G401 (cell line): Measurements from ENCODE around the gene CTRB1. TPM values are rescaled to one million over a fixed set of nuclear protein-coding genes. Genes with fewer than 3 reads are reported as not detected.

ENCODE experiments used
- DNase-seq: peaks from one replicate; pipeline ENCODE4 v3.0.0-alpha.2; 2015; ENCODE audit warnings: low spot score
- in situ Hi-C: cut with HindIII; loops from 2 replicates; pipeline ENCODE4 v1.10.0; 2016; ENCODE audit warnings: low sequenced_read_pairs, mixed read lengths
- total RNA-seq: library from RNA; depleted of rRNA; stranded (reverse); fragments of >200 nt; shearing (Covaris generic); gene quantifications from 2 replicates; pipeline ENCODE4 v1.2.3, GENCODE V29; 2014; rRNA removed

Gene CTRB1
- total RNA-seq = not detected in 2 replicates

DNA sequence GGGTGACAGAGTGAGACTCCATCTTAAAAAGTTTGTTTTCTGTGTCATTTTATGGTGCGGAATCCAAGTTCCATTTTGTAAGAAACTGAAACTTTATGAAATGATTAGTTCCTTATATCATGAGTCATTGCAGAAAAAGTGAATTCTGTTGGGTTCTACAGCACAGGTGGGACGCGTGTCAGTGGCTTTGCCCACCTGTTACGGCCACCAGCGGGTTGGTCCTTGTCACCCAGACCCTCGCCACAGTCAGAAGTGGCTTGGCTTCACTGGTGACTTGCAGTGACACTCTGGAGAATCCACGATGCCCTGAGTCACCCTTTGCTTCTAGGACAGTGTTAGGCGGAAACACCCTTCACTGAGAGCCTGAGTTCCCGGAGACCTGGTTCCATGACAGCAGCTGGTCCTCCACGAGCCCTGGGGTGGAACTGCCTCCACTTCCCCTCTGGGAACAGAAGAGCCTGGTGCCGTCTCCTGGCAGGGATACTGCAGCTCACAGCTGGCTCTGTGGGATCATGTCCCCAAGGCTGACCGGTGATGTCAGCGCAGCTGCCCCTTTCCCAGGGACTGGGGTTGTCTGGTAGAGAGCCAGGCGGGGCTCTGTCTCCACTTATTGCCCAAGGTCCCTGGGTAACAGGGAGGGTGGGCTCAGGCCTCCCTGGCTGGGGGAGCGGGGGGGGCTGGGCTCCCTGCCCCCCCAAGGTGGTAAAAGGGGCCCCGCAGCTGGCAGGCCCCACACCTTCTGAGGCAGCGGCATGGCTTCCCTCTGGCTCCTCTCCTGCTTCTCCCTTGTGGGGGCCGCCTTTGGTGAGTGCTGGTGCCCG is at the start of gene CTRB1:
Gene CTRB1 (plus strand): TSS at position 733 of the 821 bp plus-strand sequence. CDS start 20 bp downstream, at position 753.
- no peak for DNase-seq
- in situ Hi-C loops = no loop called here

DNA sequence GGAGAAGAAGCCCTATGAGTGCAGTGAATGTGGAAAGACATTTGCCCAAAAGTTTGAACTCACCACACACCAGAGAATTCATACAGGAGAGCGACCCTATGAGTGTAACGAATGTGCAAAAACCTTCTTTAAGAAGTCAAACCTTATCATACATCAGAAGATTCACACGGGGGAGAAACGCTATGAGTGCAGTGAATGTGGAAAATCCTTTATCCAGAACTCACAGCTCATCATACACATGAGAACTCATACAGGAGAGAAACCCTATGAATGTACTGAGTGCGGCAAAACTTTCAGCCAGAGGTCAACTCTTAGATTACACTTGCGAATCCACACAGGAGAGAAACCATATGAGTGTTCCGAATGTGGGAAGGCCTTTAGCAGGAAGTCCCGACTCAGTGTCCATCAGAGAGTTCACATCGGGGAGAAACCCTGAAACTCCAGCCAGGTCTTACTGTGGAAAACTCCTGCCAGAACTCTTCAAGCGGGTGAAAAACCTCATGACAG is 48.8 kb upstream of the CTRB1 start:
- no peak for DNase-seq
- in situ Hi-C loops = no loop called here

DNA sequence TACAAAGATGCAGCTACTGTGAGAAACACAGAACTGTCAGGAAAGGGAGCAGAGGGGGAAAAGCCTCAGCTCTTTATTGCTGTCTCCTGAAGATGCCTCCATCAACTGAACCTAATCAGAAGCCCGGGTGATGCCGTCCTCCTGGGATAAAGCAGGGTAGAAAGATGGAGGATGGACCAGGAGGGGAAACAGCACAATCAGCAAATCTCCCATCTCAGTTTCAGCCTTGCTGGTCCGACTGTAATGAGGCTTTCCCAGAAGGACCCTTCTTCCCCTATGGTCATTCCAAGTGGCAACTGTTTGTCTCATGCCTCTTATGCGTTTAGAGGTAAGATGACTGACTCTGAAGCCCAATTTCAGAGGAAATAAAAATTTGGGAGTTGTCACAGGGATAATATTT is 46.2 kb upstream of the CTRB1 start:
- in situ Hi-C loops = no loop called here
- DNase-seq = no peak

DNA sequence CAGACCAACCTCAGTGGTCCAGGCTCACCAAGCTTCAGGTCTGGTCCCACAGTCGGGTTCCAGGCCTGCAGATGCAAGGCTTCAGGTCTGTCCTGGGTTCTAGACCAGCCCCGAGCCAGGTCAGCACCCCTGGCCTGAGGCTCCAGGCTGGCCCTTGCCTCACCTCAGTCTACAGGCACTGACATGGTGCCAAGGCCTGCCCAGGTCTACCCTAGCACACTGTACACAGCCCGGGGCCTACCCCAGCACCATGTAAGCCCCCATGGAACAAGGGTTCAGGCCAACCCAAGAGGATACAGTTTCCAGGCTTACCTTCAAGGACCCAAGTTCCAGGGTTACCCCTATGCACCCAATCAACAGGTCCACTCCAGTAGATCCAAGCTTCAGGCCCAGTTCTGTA is 43.7 kb upstream of the CTRB1 start:
- in situ Hi-C loops = no loop called here
- DNase-seq = no peak

DNA sequence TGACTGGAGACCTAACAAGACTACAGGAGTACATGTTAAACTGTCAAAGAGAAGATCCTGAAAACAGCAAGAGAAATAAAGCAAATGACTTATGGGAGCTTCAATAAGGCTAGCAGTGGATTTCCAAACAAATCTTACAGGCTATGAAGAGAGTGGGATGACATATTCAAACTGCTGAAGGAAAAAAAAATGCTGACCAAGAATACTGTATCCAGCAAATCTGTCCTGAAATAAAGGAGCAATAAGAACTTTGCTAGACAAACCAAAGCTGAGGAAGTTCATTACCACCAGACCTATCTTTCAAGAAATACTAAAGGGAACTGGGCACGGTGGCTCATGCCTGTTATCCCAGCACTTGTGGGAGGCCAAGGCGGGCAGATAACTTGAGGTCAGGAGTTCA is 41.9 kb upstream of the CTRB1 start:
- in situ Hi-C loops = no loop called here
- DNase-seq = no peak

DNA sequence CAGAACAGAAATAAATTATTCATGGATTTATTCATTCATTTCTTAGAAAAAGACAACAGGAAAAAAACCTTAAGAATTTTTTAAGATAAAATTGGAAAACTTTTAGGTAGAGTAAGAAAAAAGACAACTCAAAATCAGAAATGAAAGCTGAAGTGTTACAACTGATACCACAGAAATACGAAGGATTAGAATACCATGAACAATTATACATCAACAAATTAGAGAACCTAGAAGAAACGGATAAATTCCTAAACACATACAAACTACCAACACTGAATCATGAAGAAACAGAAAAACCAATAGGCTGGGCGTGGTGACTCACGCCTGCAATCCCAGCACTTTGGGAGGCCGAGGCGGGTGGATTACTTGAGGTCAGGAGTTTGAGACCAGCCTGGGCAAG is 39.6 kb upstream of the CTRB1 start:
- in situ Hi-C loops = no loop called here
- DNase-seq = no peak

DNA sequence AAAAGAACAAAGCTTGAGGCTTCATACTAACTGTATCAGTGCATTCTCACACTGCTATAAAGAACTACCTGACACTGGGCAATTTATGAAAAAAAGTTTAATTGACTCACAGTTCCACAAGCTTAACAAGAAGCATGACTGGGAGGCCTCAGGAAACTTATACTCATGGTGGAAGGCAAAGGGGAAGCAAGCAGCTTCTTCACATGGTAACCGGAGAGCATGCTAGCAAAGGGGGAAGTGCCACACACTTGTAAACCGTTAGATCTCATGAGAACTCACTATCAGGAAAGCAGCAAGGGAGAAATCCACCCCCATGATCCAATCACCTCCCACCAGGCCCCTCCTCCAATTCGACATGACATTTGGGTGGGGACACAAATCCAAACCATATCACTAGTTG is 37.2 kb upstream of the CTRB1 start:
- in situ Hi-C loops = no loop called here

DNA sequence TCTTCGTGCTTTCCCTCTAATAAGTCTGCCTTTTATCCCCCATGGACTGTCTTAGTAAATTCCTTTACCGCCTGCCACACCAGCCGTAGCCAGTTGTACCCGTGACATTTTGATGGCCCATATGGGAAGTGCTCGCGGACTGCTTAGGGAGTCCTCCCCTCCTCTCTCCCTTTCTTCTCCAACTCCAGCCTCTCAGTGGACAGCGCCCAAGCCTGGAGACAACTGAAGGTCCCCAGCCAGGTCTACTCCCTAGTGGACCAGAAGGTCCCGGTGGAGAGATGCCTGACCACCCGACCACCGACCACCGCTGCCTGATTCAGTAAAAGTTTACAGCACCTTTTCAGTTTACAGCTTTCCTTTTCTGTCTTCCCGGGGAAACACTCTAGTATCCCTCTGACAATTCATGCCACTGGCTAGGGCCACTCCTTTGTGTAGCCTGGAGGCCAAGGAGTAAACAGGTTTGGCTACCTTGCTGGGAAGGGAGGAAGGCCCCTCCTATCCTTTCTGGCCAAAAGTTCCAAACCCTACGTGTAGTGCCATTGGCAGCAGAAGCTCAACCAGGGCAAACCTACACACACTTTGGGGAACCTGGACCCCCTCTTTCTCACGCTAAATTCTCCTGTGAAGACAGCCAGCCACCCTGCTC is 29.8 kb upstream of the CTRB1 start:
- in situ Hi-C loops = no loop called here
- DNase-seq = no peak

More for the DNA sequence above, 37.2 kb upstream of the CTRB1 start:
- no peak for DNase-seq

DNA sequence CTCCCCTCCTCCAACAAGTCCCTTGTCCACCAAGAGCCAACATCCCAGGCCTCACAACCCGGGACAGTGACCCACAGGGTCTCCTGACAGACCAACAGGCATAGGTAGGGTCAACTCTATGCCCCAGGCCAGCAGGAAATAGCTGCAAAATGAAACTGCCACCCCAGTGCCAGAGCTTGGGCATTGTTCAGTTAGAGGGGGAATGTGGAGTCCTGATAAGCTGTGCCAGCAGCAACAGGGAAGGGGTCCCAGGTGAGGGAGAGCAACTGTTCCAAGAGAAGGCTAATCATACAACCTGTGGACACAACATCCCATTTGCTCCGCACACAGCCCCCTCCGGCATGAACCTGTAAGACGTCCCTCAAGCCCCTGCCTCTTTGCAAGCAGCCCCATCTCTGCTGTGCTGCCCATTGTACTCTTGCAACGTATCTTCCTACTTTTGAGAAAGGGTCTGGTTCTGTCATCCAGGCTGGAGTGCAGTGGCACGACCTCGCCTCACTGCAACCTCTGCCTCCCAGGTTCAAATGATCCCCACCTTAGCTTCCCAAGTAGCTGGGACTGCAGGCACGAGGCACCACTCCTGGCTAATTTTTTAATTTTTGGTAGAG is 29.0 kb upstream of the CTRB1 start:
- DNase-seq = no peak
- in situ Hi-C loops = no loop called here

DNA sequence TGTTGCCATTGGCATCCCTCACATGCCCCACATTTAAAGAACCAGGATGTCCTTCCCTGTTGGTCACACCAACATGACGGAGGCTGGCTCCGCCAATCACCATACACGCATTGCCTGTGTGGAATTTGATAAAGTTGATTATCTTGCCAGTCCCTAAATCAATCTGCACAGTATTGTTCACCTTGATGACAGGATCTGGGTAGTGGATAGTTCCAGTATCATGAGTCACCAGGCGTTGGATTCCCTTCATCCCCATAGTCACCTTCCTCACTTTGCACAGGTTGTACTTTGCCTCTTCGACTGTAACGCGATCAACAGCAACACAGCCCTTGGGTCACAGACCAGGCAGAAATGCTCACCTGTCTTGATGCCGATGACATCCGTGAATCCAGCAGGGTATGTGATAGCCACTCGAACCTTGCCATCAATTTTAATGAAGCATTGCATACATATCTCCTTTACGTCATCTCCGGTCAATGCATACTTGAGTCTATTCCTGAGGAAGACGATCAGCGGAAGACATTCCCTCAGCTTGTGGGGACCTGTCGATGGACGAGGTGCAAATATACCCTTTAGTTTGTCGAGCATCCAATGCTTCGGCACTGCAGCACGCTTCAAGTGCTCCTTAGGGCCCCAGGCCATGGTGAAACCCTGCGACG is 26.1 kb upstream of the CTRB1 start:
- no peak for DNase-seq
- in situ Hi-C loops = no loop called here

DNA sequence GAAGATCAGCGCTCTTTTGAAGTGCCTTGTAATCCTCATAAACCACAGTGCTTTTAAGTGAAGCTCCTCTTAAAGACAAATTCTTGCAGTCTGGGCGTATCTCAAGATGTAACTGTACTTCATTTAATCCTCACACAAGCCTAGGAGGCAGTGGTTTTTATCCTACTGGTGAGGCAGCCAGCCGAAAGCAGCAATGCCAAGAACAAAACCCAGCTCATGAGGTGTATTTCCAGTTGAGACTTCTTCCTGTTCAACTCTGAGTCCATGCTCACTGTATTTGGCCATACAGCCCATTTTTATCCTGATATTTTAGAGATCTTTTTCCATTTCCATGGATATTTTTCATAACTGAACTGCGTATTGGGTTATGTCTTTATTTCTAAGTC is 25.5 kb upstream of the CTRB1 start:
- DNase-seq = no peak
- in situ Hi-C loops = no loop called here

DNA sequence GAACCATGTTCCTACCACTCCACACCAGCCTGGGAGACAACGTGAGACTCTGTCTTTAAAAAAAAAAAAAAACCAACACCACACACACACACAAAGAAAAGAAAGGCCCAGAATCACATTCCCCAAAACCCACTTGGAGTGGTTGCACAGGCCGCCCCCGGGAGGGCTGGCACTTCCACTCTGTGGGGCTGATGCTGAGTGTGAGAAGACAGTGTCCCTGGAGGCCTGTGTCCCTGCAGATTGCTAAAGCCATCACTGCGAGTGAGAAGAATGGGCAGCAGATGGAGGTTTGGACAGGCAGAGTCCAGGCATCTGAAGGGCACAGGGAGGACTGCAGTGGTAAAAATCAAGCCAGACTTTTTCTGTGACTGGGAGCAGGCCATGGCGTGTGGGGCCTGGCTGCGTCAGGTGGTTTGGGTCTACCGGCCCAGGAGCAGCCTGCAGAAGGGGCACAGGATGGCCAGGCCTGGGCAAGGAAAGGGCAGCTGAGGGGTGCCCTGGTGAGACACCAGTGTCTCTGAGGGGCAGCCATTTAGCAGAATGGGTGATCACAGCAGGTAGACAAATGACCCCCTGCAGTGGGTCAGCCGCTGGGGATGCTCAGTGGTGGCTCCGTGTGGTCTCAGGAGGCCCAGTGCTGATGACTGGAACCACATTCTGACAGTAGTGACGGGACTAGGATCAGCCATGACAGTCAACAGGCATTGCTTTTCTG is 24.9 kb upstream of the CTRB1 start:
- in situ Hi-C loops = no loop called here
- no peak for DNase-seq

DNA sequence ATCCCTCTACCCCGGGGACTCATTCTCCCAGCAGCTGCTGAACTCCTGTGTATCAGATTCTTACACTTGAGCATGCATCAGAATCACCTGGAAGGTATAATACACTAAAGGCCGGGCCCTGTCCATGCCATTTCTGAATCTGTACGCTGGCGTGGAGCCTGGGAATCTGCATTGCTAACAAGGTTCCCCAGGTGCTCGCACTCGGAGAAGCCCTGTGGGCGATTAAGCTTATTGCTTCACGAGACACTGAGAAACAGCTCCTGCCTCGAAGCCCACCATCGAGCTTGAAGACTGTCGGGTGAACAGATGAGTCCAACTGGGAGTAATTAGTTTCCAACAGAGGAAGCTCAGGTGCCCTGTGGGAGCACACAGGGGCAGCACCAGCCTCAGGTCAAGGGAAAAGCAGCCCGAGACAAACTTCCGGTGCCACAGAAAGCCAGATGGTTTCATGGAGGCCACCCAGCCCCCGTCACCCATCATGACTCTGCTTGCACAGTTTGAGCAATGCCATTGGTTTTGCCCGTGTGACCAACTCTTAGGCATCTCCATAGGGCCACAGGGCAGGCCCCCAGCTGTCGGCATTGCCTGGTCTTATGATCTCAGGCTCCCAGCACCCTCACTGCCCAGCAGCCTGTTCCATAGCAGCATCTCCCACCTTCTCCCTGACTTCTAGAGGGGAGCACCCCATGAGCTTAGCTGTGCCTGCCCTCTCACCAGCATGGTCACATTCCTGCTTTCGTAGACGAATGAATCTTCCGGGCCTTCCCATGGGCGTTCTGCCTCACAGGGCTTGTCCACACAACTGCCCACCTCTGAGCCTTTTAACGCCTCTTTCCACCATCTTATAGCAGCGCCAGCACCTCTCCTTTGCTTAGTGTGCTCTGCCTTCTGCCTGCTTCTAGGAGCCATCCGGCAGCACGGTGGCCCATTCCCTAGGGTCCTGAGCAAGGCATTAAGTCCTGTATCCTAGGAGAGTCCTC is 22.7 kb upstream of the CTRB1 start:
- in situ Hi-C loops = no loop called here
- no peak for DNase-seq

DNA sequence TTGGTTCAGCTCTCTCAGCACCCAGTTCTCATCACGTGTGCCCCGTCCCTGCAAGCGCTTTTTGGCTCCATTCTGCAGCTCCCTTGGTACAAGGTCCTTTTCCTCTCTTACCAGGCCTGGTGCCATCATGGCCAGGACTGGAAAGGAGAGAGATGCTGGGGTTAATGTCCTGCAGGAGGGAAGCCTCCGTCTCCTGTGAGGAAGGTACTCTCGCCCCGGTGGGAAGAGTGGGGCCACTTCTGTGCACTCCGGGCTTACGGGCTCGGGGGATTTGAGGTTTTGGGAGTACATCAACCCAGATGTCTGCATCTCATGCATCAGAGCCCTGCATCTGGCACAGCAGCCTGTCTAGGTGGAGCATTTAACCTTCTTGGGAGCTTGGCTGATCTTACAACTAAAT is 22.0 kb upstream of the CTRB1 start:
- in situ Hi-C loops = no loop called here
- DNase-seq = no peak

DNA sequence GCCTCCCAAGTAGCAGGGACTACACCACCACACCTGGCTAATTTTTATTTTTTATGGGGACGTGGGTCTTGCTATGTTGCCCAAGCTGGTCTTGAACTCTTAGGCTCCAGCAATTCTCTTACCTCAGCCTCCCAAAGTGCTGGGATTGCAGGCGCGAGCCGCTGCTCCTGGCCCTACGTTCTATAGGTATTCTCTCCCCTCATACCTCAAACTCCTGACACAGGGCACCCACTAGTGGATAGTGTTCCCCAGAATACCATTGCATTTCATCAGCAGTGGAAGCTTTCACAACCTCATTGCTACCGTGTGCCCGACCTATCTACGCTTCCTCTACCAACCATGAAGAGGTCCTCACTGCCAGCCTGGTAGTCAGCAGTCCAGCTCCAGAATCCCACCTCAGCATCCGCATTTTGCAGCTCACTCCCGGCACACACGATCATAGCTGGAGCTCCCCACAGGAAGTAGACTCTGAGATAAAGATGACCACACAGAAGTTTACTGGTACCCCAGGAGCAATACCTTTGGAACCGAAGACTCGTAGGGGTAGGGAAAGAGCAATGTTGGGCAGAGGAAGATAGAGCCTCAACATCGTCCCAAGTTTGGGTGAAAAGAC is 21.2 kb upstream of the CTRB1 start:
- DNase-seq = no peak
- in situ Hi-C loops = no loop called here

DNA sequence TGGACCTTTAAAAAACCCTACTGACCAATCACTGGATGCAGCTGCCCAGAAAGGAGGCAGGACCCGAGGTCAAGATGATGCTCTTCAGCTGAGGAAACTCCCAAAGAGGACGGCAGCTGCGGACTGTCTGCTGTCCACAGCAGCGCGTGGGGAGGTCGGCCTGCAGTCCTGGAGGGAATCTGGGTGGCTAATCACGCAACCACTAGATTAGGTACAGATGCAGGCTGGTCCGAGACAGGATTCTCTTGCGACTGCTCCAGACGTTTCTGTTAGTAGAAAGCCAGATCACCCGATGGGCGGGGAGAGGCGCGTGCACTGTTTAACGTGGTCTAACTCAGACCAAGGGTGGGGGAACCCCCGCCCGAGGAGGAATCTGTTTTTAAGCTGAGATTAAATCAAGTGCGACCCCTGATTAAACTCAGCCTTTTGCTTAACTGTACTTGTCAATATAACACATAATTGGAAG is 20.6 kb upstream of the CTRB1 start:
- in situ Hi-C loops = no loop called here

DNA sequence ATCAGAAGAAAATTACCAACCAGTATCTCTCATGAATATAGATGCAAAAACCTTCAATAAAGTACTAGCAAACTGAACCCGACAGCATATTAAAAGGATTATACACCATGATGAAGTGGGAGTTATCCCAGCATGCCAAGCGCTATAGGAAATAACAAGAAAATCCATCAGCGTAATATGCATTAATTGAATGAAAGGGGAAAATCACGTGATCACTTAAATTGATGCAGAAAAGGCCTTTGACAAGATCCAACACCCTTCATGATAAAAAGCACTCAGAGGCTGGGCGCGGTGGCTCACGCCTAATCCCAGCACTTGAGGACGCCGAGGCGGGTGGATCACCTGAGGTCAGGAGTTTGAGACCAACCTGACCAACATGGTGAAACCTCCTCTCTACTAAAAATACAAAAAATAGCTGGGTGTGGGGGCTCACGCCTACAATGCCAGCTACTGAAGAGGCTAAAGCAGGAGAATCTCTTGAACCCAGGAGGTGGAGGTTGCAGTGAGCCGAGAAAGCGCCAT is 16.7 kb upstream of the CTRB1 start:
- in situ Hi-C loops = no loop called here
- DNase-seq = no peak

More for the DNA sequence above, 20.6 kb upstream of the CTRB1 start:
- no peak for DNase-seq
